GM18519 (cell line): ENCODE data around the gene ADAT2.

ENCODE experiments used
- ATAC-seq: cut with Tn5 transposase; IDR thresholded peaks from one replicate; pipeline ENCODE4 v1.9.1; 2021; ENCODE audit warnings: mild to moderate bottlenecking, moderate library complexity; ENCODE audit not compliant: unreplicated experiment, low FRiP score

Gene ADAT2

DNA sequence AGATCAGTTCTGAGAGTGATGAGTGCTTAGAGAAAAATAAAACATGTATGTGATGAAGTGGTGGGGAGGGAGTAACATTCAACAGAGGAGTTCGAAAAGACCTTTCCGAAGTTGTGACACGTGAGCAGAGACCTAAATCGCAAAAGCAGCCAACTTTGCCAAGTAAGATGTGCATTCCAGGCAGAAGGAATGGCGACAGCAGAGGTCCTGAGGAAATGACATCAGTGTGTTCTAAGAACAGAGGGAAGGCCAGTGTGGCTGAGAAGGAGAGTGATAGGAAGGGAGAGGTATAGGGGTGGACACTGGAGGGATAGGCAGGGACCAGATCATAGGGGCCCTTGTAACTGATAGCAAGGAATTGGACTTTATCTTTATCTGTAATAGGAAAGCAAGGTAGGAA, 51.3 kb downstream of the ADAT2 start:
- no peak for ATAC-seq

DNA sequence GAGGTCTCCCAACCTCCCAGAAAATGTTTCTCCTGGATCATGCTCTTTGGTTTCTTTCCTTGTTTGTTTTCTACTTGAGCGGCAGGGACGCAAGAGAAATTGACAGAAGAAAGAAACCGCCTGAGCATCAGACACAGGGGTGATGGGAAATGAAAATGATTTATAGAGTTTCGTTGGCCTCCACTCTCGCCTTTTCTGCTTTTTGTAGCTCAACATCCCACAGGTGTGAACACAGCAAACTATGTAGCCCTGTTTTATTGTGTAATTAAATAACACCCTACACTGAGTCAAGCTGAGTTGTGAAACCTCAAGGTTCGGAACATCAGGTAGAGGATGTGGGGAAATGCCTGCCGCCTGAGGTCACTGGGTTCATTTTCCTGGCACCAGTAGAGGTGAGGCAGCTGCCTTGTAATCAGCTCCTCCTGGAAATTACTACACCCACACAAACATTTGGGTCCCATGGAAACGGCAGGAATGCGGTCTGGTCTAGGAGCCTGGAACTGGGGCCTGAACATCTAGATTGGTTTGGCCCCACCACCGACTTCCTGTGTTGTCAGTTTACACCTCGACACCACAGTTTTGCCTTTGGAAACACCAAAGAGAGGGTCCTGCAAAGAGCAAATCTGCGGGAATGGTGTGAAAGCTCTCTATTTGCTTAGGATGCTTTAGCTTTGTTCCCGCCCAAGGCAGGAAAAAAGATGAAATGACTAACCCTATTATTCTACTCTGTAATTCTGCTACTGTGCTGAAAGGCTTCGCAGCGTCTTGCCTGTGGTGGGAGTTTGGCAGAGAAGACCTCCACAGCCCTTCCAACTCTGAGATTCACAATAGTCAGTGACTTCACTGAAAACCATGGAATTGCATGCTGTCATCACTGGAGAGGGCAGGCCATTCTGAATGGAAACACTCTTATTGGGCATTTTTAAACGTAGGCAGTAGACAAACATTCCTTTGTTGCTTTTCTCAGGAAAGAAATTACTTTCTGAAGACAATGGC, 53.0 kb downstream of the ADAT2 start:
- ATAC-seq: no peak

DNA sequence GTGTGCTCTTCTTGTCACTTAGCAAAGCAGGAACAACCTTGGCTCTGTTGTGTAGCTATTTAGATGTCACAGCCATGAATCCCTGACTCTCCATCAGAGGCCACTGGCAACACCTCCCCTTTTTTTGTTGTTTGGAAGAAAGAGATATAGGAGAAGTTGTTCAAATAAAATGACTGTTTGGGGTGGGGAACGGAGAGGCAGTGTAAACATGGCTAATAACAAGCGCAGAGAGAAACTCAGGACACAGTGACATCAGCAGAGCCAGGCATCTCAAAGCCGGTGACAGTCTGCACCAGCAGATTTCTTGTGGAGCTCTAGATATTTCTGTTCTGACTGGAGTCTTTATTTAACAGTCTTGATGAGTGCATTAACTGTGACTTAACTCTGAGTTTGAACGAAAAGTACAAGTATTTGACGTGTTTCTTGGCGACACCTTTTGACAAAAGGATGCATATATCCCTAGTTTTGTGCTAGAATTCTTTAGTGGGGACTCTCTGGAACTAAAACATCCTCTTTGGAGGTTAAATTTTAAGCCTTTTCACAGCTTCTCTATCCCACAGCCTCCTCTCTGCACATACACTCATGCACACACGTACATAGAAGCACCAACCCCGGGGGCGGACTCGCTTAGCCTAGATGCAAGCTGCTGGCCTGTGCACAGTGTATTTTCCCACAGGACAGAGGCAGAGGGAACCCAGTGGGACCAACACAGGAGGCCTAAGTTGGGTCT, 53.8 kb downstream of the ADAT2 start:
- ATAC-seq: no peak

DNA sequence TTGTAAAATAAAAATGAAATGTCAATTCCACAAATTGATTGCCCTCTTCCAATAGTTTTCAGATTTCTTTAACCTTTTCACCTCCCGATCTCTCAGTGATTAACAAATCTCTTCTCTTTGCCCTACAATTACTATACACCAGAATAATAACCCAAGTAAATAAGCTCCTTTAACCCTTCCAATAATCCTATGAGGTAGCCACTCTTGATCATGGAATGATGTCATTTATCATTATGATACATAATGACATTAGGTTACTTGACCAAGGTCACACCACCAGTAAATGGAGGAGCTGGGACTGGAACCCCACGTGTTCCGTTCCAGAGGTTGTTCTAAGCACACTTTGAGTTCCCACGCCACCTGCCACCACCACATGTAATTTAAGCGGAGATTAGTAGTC, 54.8 kb downstream of the ADAT2 start:
- no peak for ATAC-seq

DNA sequence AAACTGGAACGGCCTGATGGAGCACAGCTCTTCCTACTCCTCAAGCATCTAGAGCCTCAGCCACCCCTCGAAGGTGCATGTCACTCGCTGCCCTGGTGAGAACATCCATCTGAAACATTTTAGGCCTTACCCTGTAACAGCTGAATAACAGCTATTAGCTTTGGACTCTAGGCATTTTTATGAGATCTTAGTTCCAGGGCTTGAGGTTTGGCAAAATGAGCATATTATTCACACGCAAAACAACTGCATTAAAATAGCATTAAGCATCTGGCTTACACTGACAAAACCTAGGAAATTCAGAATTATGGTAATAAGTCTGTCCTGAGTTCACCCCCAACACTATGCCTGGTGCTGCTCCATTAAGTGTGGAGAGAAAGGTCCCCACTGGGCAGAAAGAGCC, 56.1 kb downstream of the ADAT2 start:
- ATAC-seq: no peak

DNA sequence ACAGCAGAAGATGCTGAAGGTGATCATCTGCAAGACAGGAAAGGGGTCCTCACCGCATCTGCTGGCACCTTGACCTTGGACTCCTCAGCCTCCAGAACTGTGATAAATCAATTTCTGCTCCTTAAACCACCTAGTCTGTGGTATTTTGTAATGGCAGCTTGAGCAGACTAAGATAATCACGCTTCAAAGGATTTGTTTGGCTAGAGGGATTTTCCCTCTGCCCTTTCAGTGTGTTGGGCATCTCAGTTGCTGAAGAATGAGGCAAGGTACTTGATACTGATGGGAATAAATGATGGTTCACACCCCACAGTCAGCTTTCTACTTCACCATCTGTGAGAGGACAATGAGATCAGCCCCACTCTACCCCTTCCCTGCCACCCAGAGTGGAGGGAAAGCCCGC, 60.2 kb downstream of the ADAT2 start:
- ATAC-seq: no peak

DNA sequence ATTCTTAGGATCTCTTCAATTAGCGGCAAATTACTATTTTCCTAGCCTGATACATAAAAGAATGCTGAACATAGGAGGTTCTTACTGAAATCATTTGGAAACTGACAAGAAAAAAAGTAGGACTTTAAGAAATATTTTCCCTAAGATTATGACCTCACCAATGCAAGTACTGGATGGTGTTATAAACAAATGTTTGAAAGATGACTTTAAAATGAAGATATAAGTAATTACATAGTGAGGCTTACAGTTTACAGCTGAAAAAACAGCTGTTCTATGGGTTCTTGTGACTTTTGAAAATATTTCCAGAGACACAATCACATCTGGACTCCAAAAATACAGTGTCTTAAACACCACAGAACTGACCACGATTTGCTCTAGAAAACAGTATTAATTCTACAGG, 64.9 kb downstream of the ADAT2 start:
- no peak for ATAC-seq

DNA sequence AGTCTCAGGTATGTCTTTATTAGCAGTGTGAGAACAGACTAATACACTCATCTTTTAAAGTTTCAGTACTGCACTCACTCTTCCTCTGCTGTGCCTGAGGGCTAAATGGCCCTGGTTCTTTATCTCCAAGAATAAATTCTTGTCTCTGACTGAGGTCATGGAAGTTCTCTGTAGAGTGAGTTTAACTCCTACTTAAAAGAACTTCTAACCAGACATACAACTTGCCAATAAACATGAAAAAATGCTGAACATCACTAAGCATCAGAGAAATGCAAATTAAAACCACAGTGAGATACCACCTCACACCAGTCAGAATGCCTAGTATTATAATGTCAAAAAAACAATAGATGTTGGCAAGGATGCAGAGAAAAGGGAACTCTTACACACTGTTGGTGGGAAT, 73.6 kb downstream of the ADAT2 start:
- no peak for ATAC-seq

DNA sequence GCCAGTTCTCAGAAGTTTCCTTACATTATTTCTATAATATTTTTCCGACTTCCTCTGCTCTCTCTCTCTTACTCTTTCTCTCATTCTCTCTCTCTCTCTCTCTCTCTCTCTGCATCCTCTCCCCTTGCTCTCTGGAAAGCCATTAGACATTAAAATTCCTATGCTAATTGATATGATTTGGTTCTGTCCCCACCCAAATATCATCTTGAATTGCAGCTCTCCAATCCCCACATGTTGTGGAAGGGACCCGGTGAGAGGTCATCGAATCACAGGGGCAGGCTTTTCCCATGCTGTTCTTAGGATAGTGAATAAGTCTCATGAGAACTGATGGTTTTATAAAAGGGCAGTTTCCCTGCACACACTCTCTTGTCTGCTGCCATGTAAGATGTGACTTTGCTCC, 74.1 kb downstream of the ADAT2 start:
- no peak for ATAC-seq

DNA sequence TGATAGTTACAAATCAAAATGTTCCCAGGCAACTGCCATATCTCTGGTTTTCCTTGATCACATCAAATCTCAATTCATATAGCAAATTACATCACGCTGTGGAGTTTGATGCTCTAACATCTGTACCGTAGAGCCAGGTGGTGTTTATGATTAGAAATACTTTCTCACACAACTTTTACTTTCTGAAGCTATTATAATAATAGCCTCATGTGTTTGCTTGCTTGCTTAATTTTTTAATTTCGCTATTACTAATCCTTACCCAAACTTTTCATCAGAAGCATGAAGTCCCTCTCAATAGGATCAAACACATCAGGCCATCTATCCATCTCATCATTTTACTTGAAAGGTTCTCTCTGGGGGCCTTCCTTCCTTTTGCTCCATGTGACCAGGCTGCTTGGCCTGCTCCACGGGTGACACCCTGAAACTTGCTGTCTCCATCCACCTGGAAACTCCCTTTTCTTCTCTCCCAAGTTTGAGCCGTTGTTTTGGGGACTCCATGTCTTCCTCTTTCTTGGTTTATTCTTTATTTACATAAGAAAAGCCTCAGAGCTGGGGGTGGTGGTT, 75.4 kb downstream of the ADAT2 start:
- no peak for ATAC-seq

DNA sequence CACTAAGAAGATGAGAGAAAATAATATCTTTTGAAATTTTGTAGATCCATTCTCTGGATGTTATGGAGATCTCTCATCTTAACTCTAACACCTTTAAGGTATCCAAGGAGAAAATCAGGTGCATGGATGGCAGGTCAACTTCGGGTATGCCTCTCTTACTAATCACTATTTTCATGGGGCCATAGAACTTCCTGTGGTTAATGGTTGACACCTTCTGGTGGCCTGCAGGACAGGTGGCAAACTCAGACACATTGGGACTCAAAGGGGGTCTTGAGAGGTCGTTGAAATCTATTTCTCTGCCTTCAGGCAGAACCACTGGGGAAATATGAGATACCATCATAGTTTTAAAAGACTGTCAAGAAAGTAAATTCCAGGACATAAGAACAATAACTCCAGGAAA, 76.5 kb downstream of the ADAT2 start:
- no peak for ATAC-seq
